ENCODE data around the gene GNAQ. TPM values are rescaled to one million over a fixed set of nuclear protein-coding genes. Genes with fewer than 3 reads are reported as not detected.

The GNAQ gene
- total and polyA plus RNA-seq, 2 of the 13 experiments (the other 11 are each of a cell fraction or from before 2014, with no cell fraction given), result 16.5 to 17.7 TPM

- no peaks in the 10 kb centered on the region for H3K4me1 ChIP-seq (ENCODE audit: insufficient read depth, low read length)
- intact Hi-C loops (cut with micrococcal nuclease; ENCODE audit: unreplicated experiment), result no loop called here
- no peak for FAIRE-seq
- DNase-seq (ENCODE audit: low spot score), result no peak
- no peak for ATAC-seq
- H3K4me3 ChIP-seq (replicated peaks in 1 of 3; ENCODE audit: insufficient read depth in 1 of 3, low read depth in 2 of 3, low read length in 3 of 3), result no peak overlapping the region
- H3K9ac ChIP-seq (ENCODE audit: insufficient read depth, low read depth, low read length), result no peak overlapping the region
- POLR2A ChIA-PET, result no interaction called here
- H3K27ac ChIP-seq (ENCODE audit: extremely low read length, insufficient read depth, low read length), result no peak overlapping the region
- CTCF ChIA-PET (ENCODE audit: low intra/inter-chr PET ratio, low total read pairs), result no interaction called here
- in situ Hi-C loops (cut with HindIII; ENCODE audit: extremely low pct_ligation_motif_present, low pct_unique_long_range_greater_than_20kb), result no loop called here
- no peaks in the 10 kb centered on the region for H3K9me3 ChIP-seq (ENCODE audit: low read length)
- H3K79me2 ChIP-seq (ENCODE audit: insufficient read depth, low read length), result no peaks in the 10 kb centered on the region
- no peaks in the 10 kb centered on the region for H4K20me1 ChIP-seq (ENCODE audit: insufficient read depth, low read length)
- H2AFZ ChIP-seq (ENCODE audit: low read length), result no peak overlapping the region
- H3K4me2 ChIP-seq (ENCODE audit: low read depth, low read length), result no peak overlapping the region
- 32% methylated on average over 3 of the region's 3 CpGs for WGBS (ENCODE audit: low lambda C conversion rate)
- no peaks in the 10 kb centered on the region for H3K27me3 ChIP-seq (ENCODE audit: control insufficient read depth in 1 of 2, insufficient read depth in 2 of 2, low read length in 2 of 2)
- H3K36me3 ChIP-seq (replicated peaks in 1 of 2; ENCODE audit: control insufficient read depth in 1 of 2, insufficient read depth in 2 of 2, low read length in 2 of 2), result 0 out of 5 replicates have a peak, but pooled peaks cover 0 to 3% of the 10 kb centered on the region in 2 experiments
- no TSS peak for BruUV-seq (replicated peaks)
- TF ChIP-seq HIVEP1 (CRISPR knock-in tag; IDR thresholded peaks at IDR 0.05) (no peak), ZNF350 (CRISPR knock-in tag; IDR thresholded peaks at IDR 0.05; ENCODE audit: borderline replicate concordance, low read depth) (no peak), HDAC6 (IDR thresholded peaks at IDR 0.05; ENCODE audit: low read depth, low read length) (no peak), ARID3A (IDR thresholded peaks at IDR 0.05; ENCODE audit: low read depth, low read length) (no peak), HNF4A (CRISPR knock-in tag; IDR thresholded peaks at IDR 0.05) (no peak)
These were observed 95.6 kb downstream of the GNAQ start for GRCh38 chr9:77935974-77936373.

- no peak overlapping the region for H2AFZ ChIP-seq (ENCODE audit: low read length)
- H3K27ac ChIP-seq (ENCODE audit: extremely low read length, insufficient read depth, low read length), result no peak overlapping the region
- H3K4me2 ChIP-seq (ENCODE audit: low read depth, low read length), result no peak overlapping the region
- no peaks in the 10 kb centered on the region for H3K27me3 ChIP-seq (ENCODE audit: control insufficient read depth in 1 of 2, insufficient read depth in 2 of 2, low read length in 2 of 2)
- 100% methylated on average over 3 of the region's 3 CpGs for WGBS (ENCODE audit: low lambda C conversion rate)
- H3K79me2 ChIP-seq (ENCODE audit: insufficient read depth, low read length), result no peaks in the 10 kb centered on the region
- intact Hi-C loops (cut with micrococcal nuclease; ENCODE audit: unreplicated experiment) (no loop called here), in situ Hi-C loops (cut with HindIII; ENCODE audit: extremely low pct_ligation_motif_present, low pct_unique_long_range_greater_than_20kb) (no loop called here)
- H3K36me3 ChIP-seq (replicated peaks in 1 of 2; ENCODE audit: control insufficient read depth in 1 of 2, insufficient read depth in 2 of 2, low read length in 2 of 2), result 0 out of 5 replicates have a peak, but pooled peaks cover 0 to 3% of the 10 kb centered on the region in 2 experiments
- ChIA-PET POLR2A (no interaction called here), CTCF (ENCODE audit: low intra/inter-chr PET ratio, low total read pairs) (no interaction called here)
- FAIRE-seq, result no peak
- no peak for ATAC-seq
- no peaks in the 10 kb centered on the region for H3K9me3 ChIP-seq (ENCODE audit: low read length)
- no peak overlapping the region for H3K9ac ChIP-seq (ENCODE audit: insufficient read depth, low read depth, low read length)
- no peak overlapping the region for H3K4me3 ChIP-seq (replicated peaks in 1 of 3; ENCODE audit: insufficient read depth in 1 of 3, low read depth in 2 of 3, low read length in 3 of 3)
- no peaks in the 10 kb centered on the region for H3K4me1 ChIP-seq (ENCODE audit: insufficient read depth, low read length)
- H4K20me1 ChIP-seq (ENCODE audit: insufficient read depth, low read length), result no peaks in the 10 kb centered on the region
- DNase-seq (ENCODE audit: low spot score), result no peak
- BruUV-seq (replicated peaks), result no TSS peak
- no peak for TF ChIP-seq IRX3 (CRISPR knock-in tag; IDR thresholded peaks at IDR 0.05; ENCODE audit: borderline replicate concordance, low read depth)
- TF ChIP-seq HMGXB4 (CRISPR knock-in tag; IDR thresholded peaks at IDR 0.05; ENCODE audit: borderline replicate concordance in 1 of 2, low read depth in 1 of 2), result no peak
- TF ChIP-seq MXD3 (CRISPR knock-in tag; IDR thresholded peaks at IDR 0.05), result no peak
- TF ChIP-seq ATAD3A (CRISPR knock-in tag; IDR thresholded peaks at IDR 0.05), result no peak
- no peak for TF ChIP-seq ZSCAN9 (CRISPR knock-in tag; IDR thresholded peaks at IDR 0.05; ENCODE audit: borderline replicate concordance)
- TF ChIP-seq JDP2 (CRISPR knock-in tag; IDR thresholded peaks at IDR 0.05; ENCODE audit: borderline replicate concordance), result no peak
- no peak for TF ChIP-seq CBX2 (IDR thresholded peaks at IDR 0.05; ENCODE audit: low read depth, low read length)
- TF ChIP-seq CBX2 (CRISPR knock-in tag; IDR thresholded peaks at IDR 0.05; ENCODE audit: low read depth), result no peak
- TF ChIP-seq TRAFD1 (CRISPR knock-in tag; IDR thresholded peaks at IDR 0.05; ENCODE audit: borderline replicate concordance), result no peak
These were observed 96.4 kb downstream of the GNAQ start for GRCh38 chr9:77935211-77935610.

Data from HepG2 (cell line).